HG02973 (cell line): Measurements from ENCODE around the gene SNX25.
"Not testable (repeated sequence)": the region's sequence is repeated elsewhere in the genome, so short reads cannot be mapped to it uniquely, and the experiment has no call there.

ENCODE experiments used
- ATAC-seq: cut with Tn5 transposase; IDR thresholded peaks from one replicate; pipeline ENCODE4 v1.9.1; 2021; ENCODE audit warnings: moderate library complexity; ENCODE audit not compliant: unreplicated experiment

The SNX25 gene

DNA sequence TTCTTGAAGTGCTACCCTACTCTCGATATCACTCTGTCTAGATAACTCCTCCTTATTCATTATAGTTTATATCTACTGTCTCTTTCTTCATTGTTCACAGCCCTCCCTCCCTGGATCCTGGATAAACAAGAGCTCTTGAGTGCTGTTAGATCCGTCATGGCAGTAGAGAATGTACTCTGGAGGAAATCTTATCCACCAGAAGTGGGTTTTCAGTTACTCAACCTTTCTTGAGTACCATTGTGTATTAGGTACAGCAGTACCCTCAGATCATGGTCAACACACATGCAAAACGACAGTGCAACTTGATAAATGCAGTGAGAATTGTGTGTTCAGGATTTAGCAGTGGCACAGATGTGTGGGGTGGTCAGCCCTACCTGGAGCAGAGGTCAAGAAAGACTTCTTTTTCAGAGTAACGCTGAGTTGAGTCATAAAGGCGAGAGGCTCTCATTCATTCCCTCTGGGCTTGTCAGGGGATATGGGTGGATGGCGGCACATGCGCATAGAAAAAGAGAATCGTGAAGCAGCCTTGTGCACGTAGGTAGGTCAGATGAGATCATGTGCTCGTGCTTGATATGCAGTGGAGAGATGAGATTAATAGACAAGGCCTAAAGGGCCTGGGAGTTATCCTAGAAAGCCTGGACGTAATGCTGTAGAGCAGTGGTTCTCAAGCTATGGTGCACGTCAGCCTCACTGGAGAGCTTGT, 89.5 kb downstream of the SNX25 start:
- no peak for ATAC-seq

- ATAC-seq: no peak
These were observed 95.1 kb downstream of the SNX25 start for GRCh38 chr4:185304541-185304940.

DNA sequence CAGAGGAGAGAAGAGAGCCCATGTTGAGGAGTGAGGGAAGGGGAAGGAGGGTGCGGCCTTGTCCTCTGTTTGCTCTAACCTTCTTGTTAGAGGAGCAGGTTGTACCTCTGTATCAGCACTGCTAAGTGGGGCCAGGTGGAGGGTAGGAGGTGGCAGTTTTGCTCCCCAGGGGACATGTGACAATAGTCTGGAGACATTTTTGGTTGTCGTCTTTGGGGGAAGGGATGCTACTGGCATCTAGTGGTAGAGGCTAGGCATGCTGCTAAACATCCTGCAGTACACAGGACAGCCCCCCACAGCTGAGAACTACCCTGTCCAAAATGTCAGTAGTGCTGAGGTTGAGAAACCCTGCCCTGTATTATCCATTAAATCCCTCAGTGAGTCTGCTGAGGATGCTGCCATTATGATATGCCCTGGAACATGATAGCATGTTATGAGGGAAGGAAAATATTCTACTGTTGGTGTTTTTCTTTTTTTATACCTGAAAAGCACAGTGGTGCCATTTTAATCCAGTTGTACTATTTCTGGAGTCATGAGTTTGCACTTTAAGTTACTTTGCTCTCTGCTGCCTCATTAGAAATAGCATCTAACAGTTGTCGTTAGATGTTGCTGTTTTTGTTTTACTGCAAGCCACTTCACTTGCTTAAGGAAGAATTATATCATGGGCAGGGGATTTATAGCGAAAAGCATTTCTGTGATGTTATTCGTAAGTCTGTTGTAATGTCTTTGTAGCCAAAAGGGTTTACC, 95.7 kb downstream of the SNX25 start:
- peak; percentile 37 for ATAC-seq

- no peak for ATAC-seq
These were observed 96.6 kb downstream of the SNX25 start for GRCh38 chr4:185305979-185306442.

DNA sequence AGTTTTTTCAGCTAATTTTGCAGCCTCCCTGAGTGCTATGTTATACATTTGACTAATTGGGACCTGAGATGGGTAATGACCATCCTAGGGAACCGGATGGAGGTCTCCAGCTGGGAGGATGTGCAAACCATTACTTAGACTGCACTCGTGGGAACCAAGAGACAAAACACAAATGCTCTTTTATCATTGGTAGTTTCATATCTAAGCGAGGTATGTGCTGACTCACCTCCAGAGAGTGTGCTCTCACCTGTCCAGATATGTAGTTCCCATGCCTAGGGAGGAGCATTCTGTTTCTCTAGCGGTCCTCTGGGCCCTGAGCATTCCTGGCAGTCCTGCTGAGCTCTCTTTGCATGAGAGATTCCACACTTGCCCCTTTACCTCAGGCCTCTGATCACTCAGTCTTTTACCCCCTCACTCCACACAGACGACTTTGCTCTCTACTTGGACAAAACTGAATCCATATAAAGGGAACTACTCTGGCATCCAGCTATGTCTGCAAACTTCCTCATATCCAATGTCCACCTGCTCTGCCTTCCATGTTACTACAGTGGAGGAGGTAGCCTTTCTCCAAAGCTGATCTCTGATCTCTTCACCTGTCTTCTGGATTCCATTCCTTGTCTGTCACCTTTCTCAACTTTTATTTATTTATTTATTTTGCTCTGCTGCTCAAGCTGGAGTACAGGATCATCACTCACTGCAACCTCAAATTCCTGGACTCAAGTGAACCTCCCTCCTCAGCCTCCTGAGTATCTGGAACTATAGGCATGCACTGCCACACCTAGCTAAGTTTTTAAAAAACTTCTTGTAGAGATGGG, 97.9 kb downstream of the SNX25 start:
- peak; percentile 75 for ATAC-seq

DNA sequence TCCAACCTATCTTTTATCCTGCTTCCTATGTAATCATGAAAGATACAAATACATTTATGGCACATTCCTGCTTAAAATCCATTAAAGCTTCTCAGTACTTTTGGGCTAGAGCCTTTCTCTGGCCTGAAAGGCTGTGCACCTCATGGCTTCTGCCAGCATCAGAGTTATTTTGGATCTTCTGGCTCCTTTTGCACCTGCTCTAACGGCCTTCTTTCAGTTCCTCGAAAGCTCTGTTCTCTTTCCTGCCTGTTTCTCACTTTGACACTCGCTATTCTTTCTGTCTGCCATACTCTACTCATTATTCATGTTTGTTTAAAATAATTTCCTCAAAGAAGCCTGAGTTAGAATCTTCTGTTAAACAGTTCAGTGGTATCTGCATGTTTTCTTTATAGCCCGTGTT, 100.4 kb downstream of the SNX25 start:
- ATAC-seq: peak; percentile 52

- ATAC-seq: peak; percentile 27
These were observed 101.9 kb downstream of the SNX25 start for GRCh38 chr4:185311113-185311888.

GRCh38 chr4:185312699-185313098, 103.3 kb downstream of the SNX25 start:
- no peak for ATAC-seq

DNA sequence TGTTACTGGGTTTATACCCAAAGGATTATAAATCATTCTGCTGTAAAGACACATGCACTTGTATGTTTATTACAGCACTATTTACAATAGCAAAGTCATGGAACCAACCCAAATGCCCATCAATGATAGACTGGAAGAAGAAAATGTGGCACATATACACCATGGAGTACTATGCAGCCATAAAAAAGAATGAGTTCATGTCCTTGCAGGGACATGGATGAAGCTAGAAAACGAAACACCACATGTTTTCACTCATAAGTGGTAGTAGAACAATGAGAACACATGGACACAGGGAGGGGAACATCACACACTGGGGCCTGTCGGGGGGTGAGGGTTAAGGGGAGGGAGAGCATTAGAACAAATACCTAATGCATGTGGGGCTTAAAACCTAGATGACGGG, 108.1 kb downstream of the SNX25 start:
- ATAC-seq: not testable (repeated sequence)

DNA sequence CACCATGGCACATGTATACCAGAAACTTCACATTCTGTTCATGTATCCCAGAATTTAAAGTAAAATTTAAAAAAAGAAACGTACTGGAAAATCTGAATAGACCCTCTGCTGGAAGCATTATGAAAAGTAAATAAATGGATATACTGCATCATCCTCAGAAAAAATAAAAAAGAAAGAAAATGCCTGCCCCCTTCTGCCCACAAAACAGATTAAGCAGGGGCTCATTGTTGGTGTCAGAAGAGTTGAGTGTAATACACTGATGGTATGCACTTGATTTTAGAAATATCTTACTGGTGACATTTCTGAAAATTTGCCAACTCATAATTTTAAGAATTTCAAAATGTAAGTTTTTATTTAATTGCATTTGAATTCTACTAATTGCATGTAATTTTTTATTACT, 108.5 kb downstream of the SNX25 start:
- ATAC-seq: no peak

DNA sequence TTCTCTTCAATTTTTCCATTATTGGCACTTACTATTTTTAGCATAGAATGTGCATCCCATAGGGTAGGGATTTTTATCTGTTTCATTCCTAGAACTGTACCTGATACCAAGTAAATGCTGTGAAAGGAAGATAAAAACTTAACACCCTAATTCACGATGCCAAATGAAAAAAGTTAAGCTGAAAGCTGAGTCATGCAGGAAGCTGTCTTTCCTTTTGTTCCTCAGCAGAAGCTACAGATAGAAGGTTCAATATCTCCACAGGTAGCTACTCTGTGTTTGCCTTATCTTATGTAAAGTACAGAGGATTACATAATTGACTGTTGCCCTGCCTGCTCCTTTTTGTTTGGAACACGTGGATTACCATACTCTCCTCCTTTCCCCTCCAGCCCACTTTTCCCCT, 109.3 kb downstream of the SNX25 start:
- ATAC-seq: no peak

- ATAC-seq: no peak
These were observed 113.4 kb downstream of the SNX25 start for GRCh38 chr4:185322803-185323202.

- ATAC-seq: no peak
These were observed 114.2 kb downstream of the SNX25 start for GRCh38 chr4:185323606-185324005.

DNA sequence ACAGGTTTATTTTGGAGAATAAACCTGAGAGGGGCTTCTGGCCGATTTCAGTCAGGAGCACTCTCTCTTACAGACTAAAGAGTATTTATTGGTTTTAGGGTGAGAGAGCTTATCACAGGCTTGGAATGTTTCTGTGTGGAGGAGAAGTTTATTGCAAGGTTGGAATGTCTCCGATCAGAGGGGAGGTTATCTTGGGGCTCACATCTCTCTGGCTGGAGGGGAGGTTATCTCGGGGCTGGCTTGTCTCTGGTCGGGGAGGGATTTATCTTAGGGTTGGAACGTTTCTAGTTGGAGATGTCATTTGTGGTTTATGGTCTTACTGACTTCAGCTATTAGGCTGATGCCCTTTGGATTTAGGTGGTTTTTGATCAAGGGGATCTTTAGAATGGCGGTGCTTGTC, 115.0 kb downstream of the SNX25 start:
- not testable (repeated sequence) for ATAC-seq

DNA sequence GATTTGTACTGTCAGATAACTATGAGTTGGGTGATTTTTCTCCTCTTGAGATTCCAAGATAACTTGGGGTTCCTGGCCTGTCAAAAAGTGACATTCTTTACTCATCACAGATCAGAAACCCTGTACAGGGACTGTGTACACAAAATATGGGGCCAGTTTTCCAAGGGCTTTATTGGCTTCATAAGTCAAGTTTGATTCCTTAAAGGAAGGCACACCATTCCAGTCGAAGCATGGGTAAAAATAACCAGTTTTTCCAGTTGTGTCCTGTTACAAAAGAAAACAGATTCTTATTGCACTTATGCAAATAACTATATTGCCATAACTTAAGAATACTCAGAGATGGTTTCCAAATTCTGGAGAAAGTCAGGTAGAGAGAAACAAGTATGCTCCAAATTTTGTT, 116.3 kb downstream of the SNX25 start:
- ATAC-seq: not testable (repeated sequence)

- ATAC-seq: no peak
These were observed 119.2 kb downstream of the SNX25 start for GRCh38 chr4:185328586-185328985.

DNA sequence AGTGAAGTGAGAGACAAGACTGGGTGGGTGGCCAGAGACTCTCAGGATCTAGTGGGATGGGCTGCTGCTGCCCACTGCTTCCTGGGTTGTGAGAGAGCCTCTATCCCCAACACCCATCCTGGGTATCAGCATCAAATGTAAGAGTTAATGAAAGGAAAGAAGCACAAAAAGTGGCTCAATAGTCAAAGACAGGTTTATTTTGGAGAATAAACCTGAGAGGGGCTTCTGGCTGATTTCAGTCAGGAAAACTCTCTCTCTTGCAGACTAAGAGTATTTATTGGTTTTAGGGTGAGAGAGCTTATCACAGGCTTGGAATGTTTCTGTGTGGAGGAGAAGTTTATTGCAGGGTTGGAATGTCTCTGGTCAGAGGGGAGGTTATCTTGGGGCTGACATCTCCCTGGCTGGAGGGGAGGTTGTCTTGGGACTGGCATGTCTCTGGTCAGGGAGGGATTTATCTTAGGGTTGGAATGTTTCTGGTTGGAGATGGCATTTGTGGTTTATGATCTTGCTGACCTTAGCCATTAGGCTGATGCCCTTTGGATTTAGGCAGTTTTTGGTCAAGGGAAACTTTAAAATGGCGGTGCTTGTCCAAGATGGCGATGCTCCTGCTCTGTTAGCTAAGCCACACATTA, 120.6 kb downstream of the SNX25 start:
- ATAC-seq: not testable (repeated sequence)

- ATAC-seq: peak; percentile 76
These were observed 123.4 kb downstream of the SNX25 start for GRCh38 chr4:185332575-185333464.

GRCh38 chr4:185334326-185334725, 124.9 kb downstream of the SNX25 start:
- no peak for ATAC-seq
